GM19452 (cell line): ENCODE results near the gene HNRNPF.
"Not testable (repeated sequence)": the region's sequence is repeated elsewhere in the genome, so short reads cannot be mapped to it uniquely, and the experiment has no call there.

ENCODE experiments used
- ATAC-seq: cut with Tn5 transposase; IDR thresholded peaks from one replicate; pipeline ENCODE4 v1.9.1; 2021; ENCODE audit not compliant: unreplicated experiment

Gene HNRNPF

DNA sequence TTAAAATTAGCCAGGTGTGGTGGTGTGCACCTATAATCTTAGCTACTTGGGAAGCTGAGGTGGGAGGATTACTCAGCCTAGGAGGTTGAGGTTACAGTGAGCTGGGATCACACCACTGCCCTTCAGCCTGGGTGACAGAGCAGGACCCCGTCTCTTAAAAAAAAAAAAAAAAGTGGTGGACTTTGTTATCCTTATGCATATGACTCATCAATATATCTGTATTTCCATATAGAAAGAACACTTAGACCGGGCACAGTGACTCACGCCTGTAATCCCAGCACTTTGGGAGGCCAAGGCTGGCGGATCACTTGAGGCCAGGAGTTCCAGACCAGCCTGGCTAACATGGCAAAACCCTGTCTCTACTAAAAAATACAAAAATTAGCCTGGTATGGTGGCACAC lies 13.0 kb upstream of the HNRNPF start:
- ATAC-seq = not testable (repeated sequence)

DNA sequence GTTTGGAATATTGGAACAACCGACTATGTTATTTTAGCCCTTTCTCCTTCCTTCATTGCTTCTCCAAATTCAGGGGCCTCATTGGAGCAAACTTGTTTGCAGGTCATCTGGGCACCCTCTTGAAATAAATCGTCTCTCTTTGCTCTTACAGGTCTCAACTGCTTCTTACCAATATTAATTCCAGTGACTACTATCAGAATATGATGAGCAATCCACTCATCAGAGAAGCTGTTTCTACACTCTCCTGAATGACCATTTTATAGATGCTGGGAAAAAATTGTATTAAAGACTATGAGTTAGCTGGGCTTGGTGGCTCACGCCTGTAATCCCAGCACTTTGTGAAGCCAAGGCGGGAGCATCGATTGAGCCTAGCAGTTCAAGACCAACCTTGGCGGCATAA lies 12.5 kb upstream of the HNRNPF start:
- ATAC-seq = no peak

DNA sequence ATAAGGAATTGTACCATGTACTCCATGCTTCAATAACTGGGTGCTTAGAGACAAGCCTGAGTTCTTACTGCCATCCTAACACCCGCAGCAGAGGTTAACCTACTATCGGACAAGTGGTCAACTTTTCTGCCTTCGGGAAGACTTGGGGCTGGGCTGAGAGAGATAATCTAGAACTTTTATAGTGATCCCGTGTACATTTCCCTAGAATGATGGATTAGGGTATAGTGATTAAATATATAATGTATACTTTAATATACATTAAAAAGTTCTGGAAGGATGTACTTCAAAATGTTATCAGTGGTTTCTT lies 12.2 kb upstream of the HNRNPF start:
- ATAC-seq = no peak

DNA sequence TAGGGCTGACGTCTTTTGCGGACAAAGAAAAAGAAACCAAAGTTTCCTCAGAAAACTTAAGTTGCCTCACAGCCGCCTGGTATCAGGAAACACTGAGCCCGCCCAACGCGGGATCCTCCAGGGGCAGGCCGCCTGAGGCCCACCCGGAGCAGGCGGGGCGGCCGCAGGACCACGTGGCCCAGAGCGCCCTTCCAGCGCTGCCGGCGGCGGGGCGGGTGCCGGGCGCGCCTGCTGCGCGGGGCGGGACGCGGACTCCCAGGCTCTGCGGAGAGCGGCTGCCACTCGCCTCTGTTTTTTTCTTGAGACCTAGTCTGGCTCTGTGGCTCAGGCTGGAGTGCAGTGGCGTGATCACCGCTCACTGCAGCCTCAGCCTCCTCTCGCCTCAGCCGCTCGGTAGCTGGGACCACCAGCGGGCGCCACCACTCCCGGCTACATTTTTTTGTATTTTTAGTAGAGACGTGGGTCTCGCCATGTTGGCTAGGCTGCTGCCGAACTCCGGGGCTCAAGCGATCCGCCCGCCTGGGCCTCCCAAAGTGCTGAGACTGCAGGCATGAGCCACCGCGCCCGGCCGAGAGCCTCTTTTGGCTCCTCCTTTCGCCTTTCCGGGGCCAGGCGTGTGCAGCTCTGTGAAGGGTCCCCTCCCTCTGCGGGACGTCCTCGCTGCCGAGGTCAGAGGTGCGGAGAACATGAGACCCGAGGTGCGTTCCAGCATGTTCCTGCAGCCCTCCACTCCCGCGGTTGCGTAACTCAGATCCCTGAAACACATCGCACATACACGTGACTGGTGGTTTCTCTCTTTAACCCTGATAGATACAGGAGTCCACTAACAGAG lies 11.6 kb upstream of the HNRNPF start:
- ATAC-seq = peak; percentile 83

DNA sequence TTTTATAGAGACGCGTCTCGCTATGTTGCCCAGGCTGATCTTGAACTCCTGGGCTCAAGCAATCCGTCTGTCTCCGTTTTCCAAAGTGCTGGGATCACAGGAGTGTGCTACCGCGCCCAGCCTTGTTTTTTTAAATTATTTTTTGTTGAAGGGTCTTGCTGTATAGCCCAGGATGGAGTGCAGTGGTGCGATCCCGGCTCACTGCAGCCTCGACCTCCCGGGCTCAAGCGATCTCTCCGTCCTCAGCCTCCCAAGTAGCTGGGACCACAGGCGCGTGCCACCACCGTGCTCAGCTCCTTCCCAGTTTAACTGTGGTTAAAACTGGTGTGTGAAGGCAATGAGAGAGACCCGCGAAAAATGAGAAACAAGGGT lies 11.0 kb upstream of the HNRNPF start:
- no peak for ATAC-seq

DNA sequence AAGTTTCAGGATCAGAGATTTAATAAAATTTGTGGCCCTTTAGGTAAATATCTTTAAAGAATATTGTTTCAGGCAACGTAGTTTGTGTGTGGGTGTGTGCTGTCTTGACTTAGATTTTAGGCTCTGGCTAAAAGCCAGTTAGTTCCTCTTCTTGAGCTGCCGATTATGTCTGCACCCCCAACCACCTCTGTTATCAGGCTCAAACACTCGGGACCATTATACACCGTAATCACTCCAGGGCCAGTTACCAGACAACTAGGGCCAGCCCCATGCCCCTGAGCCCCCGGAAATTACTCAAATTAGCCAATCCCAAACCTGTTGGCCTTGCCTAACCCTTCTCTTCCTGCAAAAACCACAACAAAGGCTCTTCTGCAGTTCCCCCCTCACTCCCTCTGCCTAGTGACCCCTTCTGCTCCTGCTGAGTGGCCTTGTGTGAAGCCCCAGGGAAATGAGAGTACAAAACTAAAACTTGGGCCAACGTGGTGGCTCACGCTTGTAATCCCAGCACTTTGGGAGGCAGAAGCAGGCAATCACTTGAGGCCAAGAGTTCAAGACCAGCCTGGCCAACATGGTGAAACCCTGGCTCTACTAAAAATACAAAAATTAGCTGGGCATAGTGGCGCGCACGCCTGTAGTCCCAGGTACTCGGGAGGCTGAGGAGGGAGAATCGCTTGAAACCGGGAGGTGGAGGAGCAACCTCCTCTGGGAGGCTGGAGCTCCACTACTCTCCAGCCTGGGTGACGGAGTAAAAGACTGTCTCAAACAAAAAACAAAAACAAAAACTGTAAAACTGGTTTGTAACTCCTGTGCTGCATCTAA lies 9.2 kb upstream of the HNRNPF start:
- no peak for ATAC-seq

DNA sequence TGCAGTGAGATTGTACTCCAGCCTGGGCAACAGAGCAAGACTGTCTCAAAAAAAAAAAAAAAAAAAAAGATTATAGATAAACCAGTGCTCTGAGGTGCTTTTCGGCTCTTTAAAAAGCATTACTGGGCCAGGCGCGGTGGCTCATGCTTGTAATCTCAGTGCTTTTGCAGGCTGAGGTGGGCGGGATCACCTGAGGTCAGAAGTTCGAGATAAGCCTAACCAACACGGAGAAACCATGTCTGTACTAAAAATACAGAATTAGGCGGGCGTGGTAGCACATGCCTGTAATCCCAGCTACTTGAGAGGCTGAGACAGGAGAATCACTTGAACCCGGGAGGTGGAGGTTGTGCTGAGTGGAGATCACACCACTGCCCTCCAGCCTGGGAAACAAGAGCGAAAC lies 6.6 kb upstream of the HNRNPF start:
- no peak for ATAC-seq

DNA sequence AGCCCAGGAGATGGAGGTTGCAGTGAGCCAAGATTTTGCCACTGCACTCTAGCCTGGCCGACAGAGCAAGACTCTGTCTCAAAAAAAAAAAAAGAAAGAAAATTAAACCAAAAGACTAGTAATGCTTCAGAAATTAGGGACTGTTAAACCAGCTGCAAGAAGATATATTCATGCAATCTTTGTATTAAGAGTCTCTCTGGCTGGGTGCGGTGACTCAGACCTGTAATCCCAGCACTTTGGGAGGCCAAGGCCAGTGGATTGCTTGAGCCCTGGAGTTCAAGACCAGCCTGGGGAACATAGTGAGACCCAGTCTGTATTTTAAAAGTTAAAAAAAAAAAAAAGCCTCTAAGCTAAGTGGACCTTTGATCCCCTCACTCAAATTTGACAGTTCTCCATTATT lies 2.5 kb upstream of the HNRNPF start:
- no peak for ATAC-seq

DNA sequence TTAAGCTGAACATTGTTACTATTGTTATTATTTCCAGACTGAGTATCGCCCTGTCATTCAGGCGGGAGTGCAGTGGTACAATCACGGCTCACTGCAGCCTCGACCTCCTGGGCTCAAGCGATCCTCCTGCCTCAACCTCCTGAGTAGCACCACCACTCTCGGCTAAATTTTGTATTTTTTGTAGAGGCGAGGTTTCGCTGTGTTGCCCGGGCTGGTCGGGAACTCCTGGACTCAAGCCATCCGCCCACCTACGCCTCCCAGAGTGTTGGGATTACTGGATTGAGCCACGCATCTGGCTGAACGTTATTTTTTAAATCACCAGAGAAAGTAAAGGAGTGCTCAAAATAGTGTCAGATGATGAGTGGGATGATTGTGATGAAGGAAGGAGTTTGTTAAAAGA lies 1.4 kb upstream of the HNRNPF start:
- ATAC-seq = no peak

DNA sequence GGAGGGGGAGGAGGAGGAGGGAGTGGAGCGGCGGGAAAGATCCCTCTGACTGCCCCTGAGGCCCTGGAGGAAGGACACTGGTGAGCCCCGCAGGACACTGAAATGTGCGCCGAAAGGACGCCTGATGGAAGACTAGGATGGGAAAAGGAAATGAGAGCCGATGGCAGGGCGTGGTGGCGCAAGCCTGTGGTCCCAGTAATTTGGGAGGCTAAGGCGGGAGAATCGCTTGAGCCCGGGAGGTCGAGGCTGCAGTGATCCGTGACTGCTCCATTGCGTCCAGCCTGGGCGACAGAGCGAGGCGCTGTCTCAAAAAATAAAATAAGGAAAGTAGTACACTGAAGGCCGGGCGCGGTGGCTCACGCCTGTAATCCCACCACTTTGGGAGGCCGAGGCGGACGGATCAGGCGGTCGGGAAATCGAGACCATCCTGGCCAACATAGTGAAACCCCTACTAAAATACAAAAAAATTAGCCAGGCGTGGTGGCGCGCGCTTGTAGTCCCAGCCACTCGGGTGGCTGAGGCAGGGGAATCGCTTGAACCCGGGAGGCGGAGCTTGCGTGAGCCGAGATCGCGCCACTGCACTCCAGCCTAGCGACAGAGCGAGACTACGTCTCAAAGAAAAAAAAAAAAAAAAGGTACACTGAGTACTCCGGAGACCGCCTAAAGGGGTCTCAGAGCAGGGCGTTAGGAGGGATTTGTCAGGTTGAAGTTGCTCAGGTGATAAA lies 561 bp upstream of the HNRNPF start:
- no peak for ATAC-seq

DNA sequence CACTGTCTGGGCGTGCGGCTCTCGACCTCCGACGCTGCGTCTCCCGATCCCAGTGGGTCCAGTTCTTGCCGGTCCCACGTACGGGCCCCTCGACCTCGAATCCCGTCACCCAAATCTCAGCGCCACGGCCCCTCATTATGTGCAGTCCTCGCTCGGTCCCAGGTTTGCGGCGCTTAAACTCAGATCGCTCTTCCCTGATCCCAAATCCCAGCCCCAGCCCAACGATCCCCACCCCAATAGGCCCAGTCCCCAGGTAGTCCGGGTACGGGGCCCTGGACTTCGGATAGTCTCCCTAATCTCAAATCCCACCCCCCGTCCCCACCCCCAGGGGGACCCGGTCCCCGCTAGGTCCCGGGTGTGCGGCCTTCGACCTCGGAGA lies 666 bp downstream of the HNRNPF start:
- peak; percentile 2 for ATAC-seq

DNA sequence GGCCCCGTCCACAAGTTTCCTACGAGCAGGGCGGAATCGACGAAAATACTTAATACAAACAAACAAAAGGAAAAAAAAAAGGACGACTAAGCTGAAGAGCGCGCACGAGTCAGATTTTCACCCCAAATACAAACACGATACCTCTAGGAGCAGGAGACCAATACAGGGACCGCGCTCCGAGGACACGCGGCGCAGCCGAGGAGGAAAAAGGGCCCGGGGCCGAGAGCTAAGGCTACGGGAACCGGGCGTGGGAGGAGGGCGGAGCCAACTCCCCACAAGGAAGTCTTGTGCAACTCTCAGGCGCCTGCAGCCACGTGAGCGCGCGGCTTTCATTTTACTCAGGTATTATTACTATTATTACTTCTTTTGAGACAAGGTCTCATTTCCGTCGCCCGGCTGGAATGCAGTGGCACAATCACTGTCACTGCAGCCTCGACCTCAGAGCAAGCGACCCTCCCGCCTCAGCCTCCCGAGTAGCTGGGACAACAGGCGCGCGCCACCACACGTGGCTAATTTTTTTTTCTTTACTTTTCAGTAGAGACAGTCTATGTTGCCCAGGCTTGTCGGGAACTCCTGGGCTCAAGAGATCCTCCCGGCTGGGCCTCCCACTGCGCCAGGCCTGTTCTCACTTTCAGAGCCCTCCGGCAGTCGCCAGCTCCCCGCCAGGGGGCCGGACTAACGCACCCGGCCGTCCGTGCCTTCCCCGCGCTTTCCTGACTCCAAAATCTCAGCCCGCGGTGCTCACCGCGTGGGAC lies 1.2 kb downstream of the HNRNPF start:
- peak; percentile 50 for ATAC-seq

DNA sequence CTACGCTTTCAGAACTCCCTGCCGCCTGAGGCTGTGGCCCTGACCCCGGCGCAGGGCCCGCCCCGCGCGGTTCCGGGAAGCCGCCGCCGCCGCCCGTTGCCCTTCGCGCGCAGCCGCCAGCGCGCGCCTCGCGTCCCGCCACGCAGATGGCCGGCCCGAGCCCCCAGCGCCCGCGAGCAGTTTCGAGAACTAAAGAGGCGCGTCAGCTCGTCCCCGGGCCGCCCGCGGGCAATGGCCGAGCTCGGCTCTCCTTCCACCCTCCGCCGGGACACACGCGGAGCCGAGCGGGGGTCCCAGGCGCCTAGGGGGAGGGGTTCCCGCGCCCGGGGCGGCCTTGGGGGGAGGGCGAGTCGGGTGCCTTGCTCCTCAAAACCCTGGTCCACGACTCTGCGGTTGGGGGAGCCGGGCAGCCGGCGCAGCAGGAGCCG lies 1.8 kb downstream of the HNRNPF start:
- ATAC-seq = no peak

DNA sequence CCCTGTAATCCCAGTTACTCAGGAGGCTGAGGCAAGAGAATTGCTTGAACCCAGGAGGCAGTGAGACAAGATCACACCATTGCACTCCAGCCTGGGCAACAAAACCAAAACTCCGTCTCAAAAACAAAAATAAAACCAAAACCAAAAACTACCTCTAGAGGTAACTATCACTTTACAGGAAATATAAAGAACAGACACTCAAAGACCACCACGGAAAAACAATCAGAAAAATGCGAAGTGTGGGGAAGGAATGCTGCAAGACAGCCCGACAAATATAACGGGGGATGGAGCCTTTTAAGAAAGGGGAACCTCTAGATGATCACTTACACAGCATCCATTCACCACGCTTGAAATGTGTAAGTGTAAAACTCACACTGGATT lies 4.3 kb downstream of the HNRNPF start:
- no peak for ATAC-seq

DNA sequence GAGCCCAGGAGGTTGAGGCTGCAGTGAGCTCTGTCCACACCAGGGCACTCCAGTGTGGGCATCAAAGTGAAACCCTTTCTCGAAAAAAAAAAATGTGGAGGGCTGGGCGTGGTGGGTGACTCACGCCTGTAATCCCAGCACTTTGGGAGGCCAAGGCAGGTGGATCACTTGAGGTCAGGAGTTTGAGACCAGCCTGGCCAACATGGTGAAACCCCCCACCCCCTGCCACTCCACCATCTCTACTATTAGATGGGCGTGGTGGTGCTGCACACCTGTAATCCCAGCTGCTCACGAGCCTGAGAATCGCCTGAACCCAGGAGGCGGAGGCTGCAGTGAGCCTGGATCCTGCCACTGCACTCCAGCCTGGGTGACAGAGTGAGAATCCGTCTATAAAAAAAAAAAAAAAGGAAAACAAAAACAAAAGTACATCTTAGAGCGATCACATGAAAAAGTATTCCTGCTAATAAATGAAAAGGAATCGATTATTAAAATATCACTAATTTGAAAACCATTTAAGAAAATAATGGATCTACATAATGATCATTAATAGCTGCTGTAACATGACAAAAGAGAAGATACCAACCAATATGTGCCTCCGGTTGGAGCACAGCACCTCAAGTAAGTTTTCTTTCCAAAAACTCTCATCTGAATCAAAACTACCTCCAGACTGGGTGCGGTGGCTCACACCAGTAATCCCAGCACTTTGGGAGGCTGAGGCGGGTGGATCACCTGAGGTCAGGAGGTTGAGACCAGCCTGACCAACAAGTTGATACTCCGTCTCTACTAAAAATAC lies 4.9 kb downstream of the HNRNPF start:
- ATAC-seq = no peak

DNA sequence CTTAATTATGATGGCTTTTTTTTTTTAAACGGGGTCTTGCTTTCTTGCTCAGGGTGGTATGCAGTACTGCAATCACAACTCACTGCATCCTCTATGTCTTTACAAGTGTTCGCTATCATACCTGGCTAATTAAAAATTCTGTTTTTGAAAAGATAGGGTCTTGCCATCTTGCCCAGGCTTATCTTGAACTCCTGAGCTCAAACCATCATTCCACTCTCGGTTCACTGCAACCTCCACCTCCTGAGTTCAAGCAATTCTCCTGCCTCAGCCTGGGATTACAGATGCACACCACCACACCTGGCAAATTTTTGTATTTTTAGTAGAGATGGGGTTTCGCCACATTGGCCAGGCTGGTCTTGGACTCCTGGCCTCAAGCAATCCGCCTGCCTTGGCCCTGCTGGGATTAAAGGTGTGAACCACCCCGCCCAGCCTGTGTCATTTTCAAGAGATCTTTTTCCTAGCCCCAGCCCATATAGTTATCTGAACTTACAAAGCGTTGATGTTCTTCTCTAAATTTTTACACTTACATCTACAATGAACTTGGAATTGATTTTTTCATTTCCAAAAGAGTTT lies 6.0 kb downstream of the HNRNPF start:
- no peak for ATAC-seq

DNA sequence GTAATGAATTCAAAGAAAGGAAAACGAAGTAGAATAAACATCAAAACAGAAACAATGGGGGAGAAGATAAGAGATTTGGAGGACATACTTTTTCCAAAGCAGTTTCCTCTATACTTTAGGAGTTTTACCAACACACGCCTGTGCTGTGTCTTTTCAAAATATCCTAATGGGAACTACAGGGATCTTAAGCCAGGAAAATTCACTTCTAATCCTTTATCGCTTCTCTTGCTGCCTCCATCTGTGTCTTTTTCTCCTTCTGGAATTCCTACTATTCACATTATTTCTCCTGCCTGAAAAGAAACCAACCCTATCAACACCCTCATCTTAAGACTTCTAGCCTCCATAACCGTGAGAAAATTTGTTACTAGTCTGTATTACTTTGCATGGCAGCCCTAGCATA lies 6.8 kb downstream of the HNRNPF start:
- no peak for ATAC-seq

DNA sequence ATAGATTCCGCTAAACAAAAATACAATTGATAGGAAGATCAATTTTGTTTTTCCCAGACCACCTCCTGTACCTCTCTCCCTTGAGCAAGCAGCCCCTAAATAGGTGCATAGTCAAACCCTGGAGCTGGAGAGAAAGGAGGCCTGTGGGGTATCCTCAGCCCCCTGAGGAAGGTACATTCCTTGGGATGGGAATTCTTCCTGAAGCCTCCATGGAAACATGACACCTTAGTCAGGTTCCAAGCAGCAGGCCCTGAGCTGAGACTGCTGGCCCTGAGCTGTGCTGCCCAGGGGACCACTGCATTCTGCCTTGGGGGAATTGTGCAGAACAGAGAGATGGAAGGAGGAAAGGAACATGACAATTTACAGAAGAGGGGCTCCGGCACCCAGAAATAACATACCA lies 7.4 kb downstream of the HNRNPF start:
- no peak for ATAC-seq

DNA sequence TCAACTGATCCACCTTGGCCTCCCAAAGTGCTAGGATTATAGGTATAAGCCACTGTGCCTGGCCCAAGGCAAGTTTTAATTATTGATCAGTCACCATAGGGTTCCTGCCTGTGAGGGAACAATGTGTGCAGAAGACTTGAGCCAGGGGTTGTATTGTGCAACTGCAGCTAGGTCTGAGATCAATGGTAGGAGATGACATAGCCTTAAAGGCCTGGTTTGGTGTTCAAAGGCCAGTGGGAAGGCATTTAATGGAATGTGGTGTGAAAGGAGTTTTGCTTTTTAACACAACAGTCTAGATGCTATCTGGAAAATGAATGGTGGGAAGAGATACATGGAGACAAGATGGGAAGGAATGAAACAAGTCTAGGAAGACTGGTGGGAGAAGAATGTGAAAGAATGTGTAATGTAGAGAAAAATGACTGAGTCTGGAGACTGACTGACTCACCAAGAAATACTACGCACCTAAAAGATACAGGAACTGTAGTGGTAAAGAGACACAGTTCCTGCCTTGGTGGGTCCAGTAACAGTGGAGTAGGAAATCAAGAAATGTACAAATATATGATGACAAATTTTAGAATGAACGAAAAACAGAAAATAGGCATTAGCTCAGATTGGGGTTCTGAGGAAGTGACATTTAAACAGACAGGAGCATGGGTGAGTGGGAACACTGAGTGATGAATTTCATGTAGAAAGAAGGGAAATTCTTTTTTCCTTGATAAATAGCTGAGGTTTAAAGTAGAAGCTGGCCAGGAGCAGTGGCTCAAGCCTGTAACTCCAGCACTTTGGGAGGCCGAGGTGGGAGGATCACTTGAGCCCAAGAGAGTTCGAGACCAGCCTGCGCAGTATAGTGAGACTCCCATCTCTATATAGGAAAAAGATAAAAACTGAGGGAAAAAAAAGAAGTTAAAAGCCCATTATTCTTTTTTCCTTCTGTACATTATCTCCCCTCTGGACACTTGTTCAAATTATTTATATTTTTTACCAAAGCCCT lies 9.4 kb downstream of the HNRNPF start:
- ATAC-seq = no peak
